OCI-LY3 (cell line): ENCODE results near the gene ETHE1.

ENCODE experiments used
- H2AFZ ChIP-seq: fragments of 200-600, 300-600 bp; shearing (Covaris generic); 2 replicates; pipeline ENCODE4 v1.6.0; 2014; ENCODE audit warnings: antibody characterized with exemption, low read depth, low read length
- H3K27ac ChIP-seq: fragments of 200-600, 300-600 bp; sonication (generic); 2 replicates; pipeline ENCODE4 v1.5.1; 2014; ENCODE audit warnings: mild to moderate bottlenecking, low read length, moderate library complexity, mixed read lengths
- H3K27me3 ChIP-seq: fragments of 200-600, 300-600 bp; sonication (generic); 2 replicates; pipeline ENCODE4 v1.6.1; 2014; ENCODE audit warnings: low read depth, low read length, mixed read lengths
- H3K36me3 ChIP-seq: fragments of 200-600, 300-600 bp; sonication (generic); replicated peaks from 2 replicates; pipeline ENCODE3; 2014; ENCODE audit warnings: low read depth, low read length, mixed read lengths
- H3K4me1 ChIP-seq: fragments of 300-600, 200-600 bp; sonication (generic); 2 replicates; pipeline ENCODE4 v1.6.1; 2014; ENCODE audit warnings: low read length, mixed read lengths
- H3K4me2 ChIP-seq: fragments of 200-600, 300-600 bp; sonication (generic); 2 replicates; pipeline ENCODE4 v1.6.1; 2014; ENCODE audit warnings: low read length, mixed read lengths
- H3K4me3 ChIP-seq: fragments of 300-600, 200-600 bp; sonication (generic); 2 replicates; pipeline ENCODE4 v1.5.1; 2014; ENCODE audit warnings: antibody characterized with exemption, mild to moderate bottlenecking, low read length, moderate library complexity
- H3K79me2 ChIP-seq: fragments of 300-600, 200-600 bp; shearing (Covaris generic); 2 replicates; pipeline ENCODE4 v1.6.1; 2014; ENCODE audit warnings: mild to moderate bottlenecking, low read length, mixed read lengths
- H3K9ac ChIP-seq: fragments of 300-600, 200-600 bp; shearing (Covaris generic); 2 replicates; pipeline ENCODE4 v1.6.0; 2014; ENCODE audit warnings: mild to moderate bottlenecking, low read length, moderate library complexity
- H3K9me3 ChIP-seq: fragments of 200-600, 300-600 bp; shearing (Covaris generic); 2 replicates; pipeline ENCODE4 v1.6.1; 2014; ENCODE audit warnings: low read length, mixed read lengths; ENCODE audit not compliant: insufficient read depth
- H4K20me1 ChIP-seq: fragments of 200-600, 300-600 bp; sonication (generic); 2 replicates; pipeline ENCODE4 v1.6.1; 2016; ENCODE audit warnings: low read length, mixed read lengths; ENCODE audit not compliant: insufficient read depth
- EZH2phosphoT487 ChIP-seq: fragments of 200-600 bp; shearing (Covaris generic); IDR thresholded peaks from 2 replicates; pipeline ENCODE4 v1.6.1; 2018; ENCODE audit warnings: antibody characterized with exemption, mixed run types, low read depth
- TF ChIP-seq, protein P1 (sequence below): fragments of 200-600, 300-600 bp; sonication (generic); IDR thresholded peaks from 2 replicates; pipeline ENCODE4 v1.5.1; 2014; ENCODE audit warnings: antibody characterized with exemption, low read length, low read depth

The ETHE1 gene

DNA sequence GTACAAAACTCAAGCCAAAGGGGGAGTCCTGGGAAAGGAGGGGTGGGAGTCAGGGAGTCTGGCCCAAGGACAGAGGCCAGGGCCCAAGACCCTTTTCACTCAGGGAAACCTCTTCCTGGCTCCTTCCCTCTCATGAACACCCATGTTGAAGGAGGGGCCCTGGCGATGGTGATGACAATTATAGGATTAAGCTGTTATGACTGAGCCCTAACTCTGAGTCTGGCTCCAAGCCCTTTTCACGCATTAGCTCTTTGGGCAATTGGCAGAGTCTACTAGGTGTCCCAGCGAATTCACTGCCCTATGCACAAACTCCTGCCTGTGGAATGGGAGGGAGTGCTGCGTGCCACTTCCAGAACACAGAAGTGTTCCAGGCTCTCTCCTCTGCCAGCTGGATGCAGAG is 26.7 kb upstream of the ETHE1 start:
- Histone ChIP-seq H3K4me2 (no peak overlapping the region), H3K4me1 (no peaks in the 10 kb centered on the region), H3K27me3 (no peaks in the 10 kb centered on the region), H2AFZ (no peak overlapping the region), H3K9me3 (no peaks in the 10 kb centered on the region), H3K36me3 (peaks cover 30% of the 10 kb centered on the region), H3K9ac (no peak overlapping the region), H3K79me2 (no peaks in the 10 kb centered on the region), H3K4me3 (no peak overlapping the region), H4K20me1 (0 out of 2 replicates have a peak, but pooled peaks cover 3% of the 10 kb centered on the region), H3K27ac (no peak overlapping the region)
- TF ChIP-seq, protein P1, sequence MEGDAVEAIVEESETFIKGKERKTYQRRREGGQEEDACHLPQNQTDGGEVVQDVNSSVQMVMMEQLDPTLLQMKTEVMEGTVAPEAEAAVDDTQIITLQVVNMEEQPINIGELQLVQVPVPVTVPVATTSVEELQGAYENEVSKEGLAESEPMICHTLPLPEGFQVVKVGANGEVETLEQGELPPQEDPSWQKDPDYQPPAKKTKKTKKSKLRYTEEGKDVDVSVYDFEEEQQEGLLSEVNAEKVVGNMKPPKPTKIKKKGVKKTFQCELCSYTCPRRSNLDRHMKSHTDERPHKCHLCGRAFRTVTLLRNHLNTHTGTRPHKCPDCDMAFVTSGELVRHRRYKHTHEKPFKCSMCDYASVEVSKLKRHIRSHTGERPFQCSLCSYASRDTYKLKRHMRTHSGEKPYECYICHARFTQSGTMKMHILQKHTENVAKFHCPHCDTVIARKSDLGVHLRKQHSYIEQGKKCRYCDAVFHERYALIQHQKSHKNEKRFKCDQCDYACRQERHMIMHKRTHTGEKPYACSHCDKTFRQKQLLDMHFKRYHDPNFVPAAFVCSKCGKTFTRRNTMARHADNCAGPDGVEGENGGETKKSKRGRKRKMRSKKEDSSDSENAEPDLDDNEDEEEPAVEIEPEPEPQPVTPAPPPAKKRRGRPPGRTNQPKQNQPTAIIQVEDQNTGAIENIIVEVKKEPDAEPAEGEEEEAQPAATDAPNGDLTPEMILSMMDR: no peak
- no peak for TF ChIP-seq EZH2phosphoT487

DNA sequence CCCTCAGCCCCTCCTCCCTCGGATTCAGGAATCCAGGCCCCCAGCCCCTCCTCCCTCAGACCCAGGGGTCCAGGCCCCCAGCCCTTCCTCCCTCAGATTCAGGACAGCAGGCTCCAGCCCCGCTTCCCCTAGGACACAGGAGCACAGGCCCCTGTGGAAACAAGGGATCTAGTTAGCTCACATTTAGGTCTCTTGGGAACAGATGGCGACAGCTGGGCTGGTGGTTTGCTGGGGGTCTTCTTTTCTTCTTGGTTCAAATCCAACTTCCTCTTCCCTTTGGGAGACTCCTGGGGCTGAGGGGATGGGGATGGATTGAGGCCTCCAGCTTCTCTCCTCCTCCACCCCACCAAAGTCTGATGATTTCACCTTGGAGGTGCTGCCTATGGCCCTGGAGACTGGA is 25.6 kb upstream of the ETHE1 start:
- Histone ChIP-seq H4K20me1 (0 out of 2 replicates have a peak, but pooled peaks cover 3% of the 10 kb centered on the region), H3K4me1 (no peaks in the 10 kb centered on the region), H3K9me3 (no peaks in the 10 kb centered on the region), H3K36me3 (peaks cover 32% of the 10 kb centered on the region), H3K27me3 (no peaks in the 10 kb centered on the region), H3K79me2 (no peaks in the 10 kb centered on the region), H3K4me2 (no peak overlapping the region), H2AFZ (no peak overlapping the region), H3K9ac (no peak overlapping the region), H3K4me3 (no peak overlapping the region), H3K27ac (no peak overlapping the region)
- TF ChIP-seq, protein P1: no peak
- no peak for TF ChIP-seq EZH2phosphoT487

DNA sequence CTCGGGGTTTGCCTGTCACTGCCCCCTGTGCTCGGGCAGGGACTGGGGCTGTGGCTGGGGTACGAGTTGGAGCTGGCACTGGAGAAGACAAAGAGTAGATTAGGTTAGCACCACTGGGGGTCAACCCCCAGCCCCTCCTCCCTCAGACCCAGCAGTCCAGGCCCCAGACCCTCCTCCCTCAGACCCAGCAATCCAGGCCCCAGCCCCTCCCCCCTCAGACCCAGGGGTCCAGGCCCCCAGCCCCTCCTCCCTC is 25.1 kb upstream of the ETHE1 start:
- H3K4me3 ChIP-seq: no peak overlapping the region
- TF ChIP-seq EZH2phosphoT487: no peak
- TF ChIP-seq, protein P1: no peak
- peaks cover 34% of the 10 kb centered on the region for H3K36me3 ChIP-seq
- no peaks in the 10 kb centered on the region for H3K27me3 ChIP-seq
- no peak overlapping the region for H3K27ac ChIP-seq
- 0 out of 2 replicates have a peak, but pooled peaks cover 3% of the 10 kb centered on the region for H4K20me1 ChIP-seq
- no peak overlapping the region for H3K9ac ChIP-seq
- H3K9me3 ChIP-seq: no peaks in the 10 kb centered on the region
- no peaks in the 10 kb centered on the region for H3K79me2 ChIP-seq
- H3K4me2 ChIP-seq: no peak overlapping the region
- no peak overlapping the region for H2AFZ ChIP-seq
- H3K4me1 ChIP-seq: no peaks in the 10 kb centered on the region

DNA sequence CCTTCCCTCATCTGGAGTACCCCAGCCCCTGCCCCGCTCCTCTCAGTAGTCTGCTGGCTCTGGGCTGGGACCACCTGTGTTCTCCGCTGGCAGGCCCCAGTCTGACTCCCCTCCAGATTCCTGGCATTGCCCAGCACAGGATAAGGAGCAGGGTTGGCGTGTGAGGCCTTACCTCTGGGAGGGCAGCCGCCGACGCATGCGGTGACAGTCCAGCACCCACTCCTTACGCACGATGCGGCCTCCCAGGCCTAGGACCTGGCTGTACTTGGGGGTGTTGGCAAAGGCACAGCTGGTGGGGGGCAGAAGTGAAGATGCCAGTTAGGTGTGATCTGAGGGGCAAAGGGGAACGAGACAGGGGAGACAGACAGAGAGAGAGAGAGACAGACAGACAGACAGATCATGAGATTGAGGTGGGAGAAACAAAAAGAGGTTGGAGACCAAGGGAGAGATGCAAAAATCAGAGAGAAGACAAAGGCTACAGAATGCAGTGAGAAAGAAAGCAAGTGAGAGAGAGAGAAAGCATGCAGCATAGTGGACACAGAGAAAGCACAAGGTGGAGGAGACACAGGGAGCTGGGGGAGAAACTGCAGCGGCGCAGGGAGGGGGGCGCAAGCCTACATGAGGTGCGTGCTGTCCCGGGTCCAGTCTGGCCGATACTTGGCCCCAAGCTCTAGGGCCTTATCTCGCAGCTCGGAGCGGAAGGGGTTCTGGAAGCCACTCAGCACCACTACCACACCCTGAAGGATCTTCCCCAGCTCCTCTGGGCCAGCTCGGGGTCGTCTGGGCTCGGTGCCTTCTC is 24.6 kb upstream of the ETHE1 start:
- Histone ChIP-seq H3K36me3 (peaks cover 34% of the 10 kb centered on the region), H3K27ac (no peak overlapping the region)
- TF ChIP-seq EZH2phosphoT487: no peak
- TF ChIP-seq, protein P1: no peak

More for the DNA sequence above, 24.6 kb upstream of the ETHE1 start:
- H4K20me1 ChIP-seq: 0 out of 2 replicates have a peak, but pooled peaks cover 3% of the 10 kb centered on the region
- no peak overlapping the region for H2AFZ ChIP-seq
- no peaks in the 10 kb centered on the region for H3K4me1 ChIP-seq
- no peak overlapping the region for H3K4me3 ChIP-seq
- no peak overlapping the region for H3K9ac ChIP-seq
- H3K27me3 ChIP-seq: no peaks in the 10 kb centered on the region
- no peaks in the 10 kb centered on the region for H3K9me3 ChIP-seq
- no peaks in the 10 kb centered on the region for H3K79me2 ChIP-seq
- H3K4me2 ChIP-seq: no peak overlapping the region
